Neuronal stem cell (in vitro differentiated cells): ENCODE results near the gene INO80D.

Experiments used
- DNase-seq: peaks from one replicate; pipeline ENCODE4 v3.0.0-alpha.2; 2013; ENCODE audit warnings: low spot score
- H2AFZ ChIP-seq: one replicate; pipeline ENCODE4 v1.6.1; 2013; ENCODE audit warnings: mild to moderate bottlenecking, low read length, inconsistent platforms
- H2AK5ac ChIP-seq: 2 replicates; pipeline ENCODE4 v1.6.1; 2013; ENCODE audit warnings: low read depth, mild to moderate bottlenecking, inconsistent platforms, low read length, moderate library complexity, mixed read lengths
- H2BK120ac ChIP-seq: 2 replicates; pipeline ENCODE4 v1.6.1; 2013; ENCODE audit warnings: low read depth, mild to moderate bottlenecking, inconsistent platforms, low read length, moderate library complexity, mixed read lengths
- H2BK12ac ChIP-seq: one replicate; pipeline ENCODE4 v1.6.1; 2013; ENCODE audit warnings: low read length, inconsistent platforms
- H2BK15ac ChIP-seq: 2 replicates; pipeline ENCODE4 v1.6.1; 2013; ENCODE audit warnings: mild to moderate bottlenecking, low read length, inconsistent platforms, mixed read lengths
- H2BK5ac ChIP-seq: one replicate; pipeline ENCODE4 v1.6.1; 2013; ENCODE audit warnings: inconsistent platforms, mild to moderate bottlenecking, low read length, moderate library complexity
- H3K14ac ChIP-seq: one replicate; pipeline ENCODE4 v1.6.1; 2013; ENCODE audit warnings: low read length, inconsistent platforms
- H3K18ac ChIP-seq: 2 replicates; pipeline ENCODE4 v1.6.1; 2013; ENCODE audit warnings: low read length, inconsistent platforms
- H3K23ac ChIP-seq: 2 replicates; pipeline ENCODE4 v1.6.1; 2013; ENCODE audit warnings: low read depth, mild to moderate bottlenecking, mixed read lengths, low read length, inconsistent platforms; ENCODE audit not compliant: poor library complexity
- H3K27ac ChIP-seq: replicated peaks from 3 replicates; pipeline ENCODE4 v1.5.1; 2013; ENCODE audit warnings: low read length, inconsistent platforms
- H3K27me3 ChIP-seq, 3 experiments: 2 replicates each; pipeline ENCODE4 v1.6.1; 2013; ENCODE audit warnings: low read length in 3 of 3, mild to moderate bottlenecking in 2 of 3, inconsistent platforms in 1 of 3, low read depth in 1 of 3, mixed read lengths in 1 of 3, moderate library complexity in 1 of 3; ENCODE audit not compliant: control insufficient read depth in 3 of 3, insufficient read depth in 3 of 3
- H3K36me3 ChIP-seq, 2 donors: replicated peaks in 1 of 2; 2 replicates each; pipeline ENCODE4 v1.6.1; 2013; ENCODE audit warnings: low read length in 2 of 2; ENCODE audit not compliant: control insufficient read depth in 2 of 2, insufficient read depth in 2 of 2
- H3K4ac ChIP-seq: 2 replicates; pipeline ENCODE4 v1.6.1; 2013; ENCODE audit warnings: inconsistent platforms, mild to moderate bottlenecking, low read length, moderate library complexity
- H3K4me1 ChIP-seq, 2 donors: 1 replicate in 1 of 2; 2 replicates in 1 of 2; pipeline ENCODE4 v1.6.1; 2013; ENCODE audit warnings: low read length in 2 of 2, low read depth in 1 of 2; ENCODE audit not compliant: control insufficient read depth in 2 of 2, insufficient read depth in 1 of 2
- H3K4me2 ChIP-seq: one replicate; pipeline ENCODE4 v1.6.1; 2013; ENCODE audit warnings: mild to moderate bottlenecking, low read length, inconsistent platforms; ENCODE audit not compliant: insufficient read depth, poor library complexity, severe bottlenecking
- H3K4me3 ChIP-seq, 2 donors: 2 replicates each; pipeline ENCODE4 v1.5.1; 2013; ENCODE audit warnings: low read length in 2 of 2, mild to moderate bottlenecking in 2 of 2, inconsistent platforms in 1 of 2, moderate library complexity in 1 of 2
- H3K79me1 ChIP-seq: one replicate; pipeline ENCODE4 v1.6.1; 2013; ENCODE audit warnings: low read depth, mild to moderate bottlenecking, inconsistent platforms, low read length, moderate library complexity
- H3K9ac ChIP-seq: one replicate; pipeline ENCODE4 v1.6.1; 2013; ENCODE audit warnings: mild to moderate bottlenecking, low read depth, low read length, inconsistent platforms; ENCODE audit not compliant: poor library complexity
- H3K9me3 ChIP-seq, 2 donors: replicated peaks in 1 of 2; 2 replicates each; pipeline versions ENCODE3 to v1.6.1; 2013; ENCODE audit warnings: low read length in 2 of 2, mild to moderate bottlenecking in 2 of 2, inconsistent platforms in 1 of 2, low read depth in 1 of 2, mixed read lengths in 1 of 2, moderate library complexity in 1 of 2; ENCODE audit not compliant: control insufficient read depth in 2 of 2, insufficient read depth in 1 of 2
- H4K8ac ChIP-seq: one replicate; pipeline ENCODE4 v1.6.1; 2013; ENCODE audit warnings: low read depth, mild to moderate bottlenecking, inconsistent platforms, low read length, moderate library complexity
- H4K91ac ChIP-seq: one replicate; pipeline ENCODE4 v1.6.1; 2013; ENCODE audit warnings: low read length, low read depth, mild to moderate bottlenecking, inconsistent platforms; ENCODE audit not compliant: poor library complexity
- WGBS, 2 donors: extraction: QIAGEN DNeasy Blood & Tissue Kit; methylation state at CpG; one replicate each; pipeline ENCODE4 v1.1.7; 2013; ENCODE audit warnings: missing lambda C conversion rate in 2 of 2, mixed read lengths in 1 of 2; ENCODE audit not compliant: insufficient read length in 2 of 2, insufficient replicate concordance in 1 of 2; ENCODE audit errors: extremely low coverage in 2 of 2; 5-methylcytosine and 5-hydroxymethylcytosine counted together

INO80D gene

DNA sequence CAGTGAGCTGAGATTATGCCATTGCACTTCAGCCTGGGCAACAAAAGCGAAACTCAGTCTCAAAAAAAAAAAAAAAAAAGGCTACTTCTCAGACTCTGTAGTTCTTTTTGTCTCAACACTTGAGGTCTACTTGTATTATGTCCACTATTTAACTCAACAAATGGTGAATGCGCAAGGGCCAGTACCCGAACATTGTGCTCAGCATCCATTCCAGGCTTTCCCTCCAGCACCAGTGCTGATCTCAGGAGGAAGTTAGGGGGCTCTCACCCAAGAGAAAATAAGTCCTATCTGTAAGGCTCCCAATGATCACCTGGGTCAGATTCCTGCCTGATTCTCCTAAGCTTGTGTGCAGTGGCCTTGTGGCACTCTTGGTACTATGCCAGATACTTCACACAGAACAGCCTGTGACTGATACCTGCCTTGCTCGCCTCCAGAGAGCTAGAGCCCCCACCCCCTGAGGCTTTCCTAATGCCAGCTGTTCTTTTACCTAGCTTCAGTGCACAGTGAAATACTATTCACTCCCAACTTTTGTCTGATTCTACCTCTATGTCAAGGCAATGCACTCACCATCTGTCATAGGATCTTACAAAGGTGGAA, 74.9 kb downstream of the INO80D start:
- Histone ChIP-seq H3K14ac (no peak overlapping the region), H3K79me1 (peaks cover 2% of the 10 kb centered on the region), H2BK120ac (no peak overlapping the region), H3K4me1 (no peaks in the 10 kb centered on the region), H2AK5ac (no peak overlapping the region), H3K9ac (no peak overlapping the region), H4K91ac (no peak overlapping the region), H2BK5ac (no peak overlapping the region), H3K36me3 (peaks cover 8 to 50% of the 10 kb centered on the region in 2 donors), H3K27me3 (no peaks in the 10 kb centered on the region), H2AFZ (no peak overlapping the region), H4K8ac (no peak overlapping the region), H3K4me3 (no peak overlapping the region), H2BK15ac (no peak overlapping the region), H3K18ac (no peak overlapping the region), H3K9me3 (peaks cover 4 to 13% of the 10 kb centered on the region in 2 donors), H3K4ac (no peak overlapping the region), H3K23ac (no peak overlapping the region), H3K4me2 (no peak overlapping the region), H3K27ac (no peak overlapping the region), H2BK12ac (no peak overlapping the region)
- WGBS, 2 donors, result no CpG with 5 or more reads among the region's 4 CpGs
- DNase-seq, result no peak

- H3K4me2 ChIP-seq, result no peak overlapping the region
- no peak overlapping the region for H4K91ac ChIP-seq
- peaks cover 0 to 3% of the 10 kb centered on the region in 2 donors for H3K4me1 ChIP-seq
- no peak overlapping the region for H2BK12ac ChIP-seq
- H3K27ac ChIP-seq, result no peak overlapping the region
- H3K14ac ChIP-seq, result no peak overlapping the region
- H3K9ac ChIP-seq, result no peak overlapping the region
- no peak overlapping the region for H2BK120ac ChIP-seq
- H3K4ac ChIP-seq, result no peak overlapping the region
- no peak overlapping the region for H2BK5ac ChIP-seq
- no peak overlapping the region for H2AFZ ChIP-seq
- H3K79me1 ChIP-seq, result no peaks in the 10 kb centered on the region
- no peak overlapping the region for H2AK5ac ChIP-seq
- no peak overlapping the region for H3K18ac ChIP-seq
- peak; percentile 17 for DNase-seq
- no CpG with 5 or more reads among the region's 8 CpGs for WGBS, 2 donors
- H4K8ac ChIP-seq, result no peak overlapping the region
- H3K4me3 ChIP-seq, result no peak overlapping the region
- H2BK15ac ChIP-seq, result no peak overlapping the region
- no peak overlapping the region for H3K23ac ChIP-seq
- no peaks in the 10 kb centered on the region for H3K27me3 ChIP-seq
- H3K9me3 ChIP-seq, result no peaks in the 10 kb centered on the region
- H3K36me3 ChIP-seq, result peaks cover 12 to 53% of the 10 kb centered on the region in 2 donors
These were observed 81.8 kb downstream of the INO80D start for GRCh38 chr2:206004004-206004693.

- no peak overlapping the region for H2AFZ ChIP-seq
- WGBS, 2 donors, result no CpG with 5 or more reads among the region's 1 CpG
- no peak overlapping the region for H2BK5ac ChIP-seq
- no peaks in the 10 kb centered on the region for H3K9me3 ChIP-seq
- no peak overlapping the region for H4K91ac ChIP-seq
- H3K4me2 ChIP-seq, result no peak overlapping the region
- H3K18ac ChIP-seq, result no peak overlapping the region
- H3K4me3 ChIP-seq, result no peak overlapping the region
- no peak overlapping the region for H2BK120ac ChIP-seq
- no peaks in the 10 kb centered on the region for H3K27me3 ChIP-seq
- H4K8ac ChIP-seq, result no peak overlapping the region
- H3K4me1 ChIP-seq, result peaks cover 0 to 3% of the 10 kb centered on the region in 2 donors
- H2BK12ac ChIP-seq, result no peak overlapping the region
- peaks cover 12 to 44% of the 10 kb centered on the region in 2 donors for H3K36me3 ChIP-seq
- no peak overlapping the region for H3K23ac ChIP-seq
- no peak overlapping the region for H3K9ac ChIP-seq
- no peak overlapping the region for H2AK5ac ChIP-seq
- no peak overlapping the region for H3K4ac ChIP-seq
- no peak overlapping the region for H2BK15ac ChIP-seq
- no peak overlapping the region for H3K27ac ChIP-seq
- DNase-seq, result no peak
- no peak overlapping the region for H3K14ac ChIP-seq
- no peaks in the 10 kb centered on the region for H3K79me1 ChIP-seq
These were observed 83.5 kb downstream of the INO80D start for GRCh38 chr2:206002440-206002839.

- no peak for DNase-seq
- no peak overlapping the region for H4K91ac ChIP-seq
- no CpG with 5 or more reads among the region's 5 CpGs for WGBS, 2 donors
- no peak overlapping the region for H2AFZ ChIP-seq
- no peak overlapping the region for H3K9ac ChIP-seq
- H4K8ac ChIP-seq, result no peak overlapping the region
- H3K79me1 ChIP-seq, result no peaks in the 10 kb centered on the region
- peaks cover 12 to 38% of the 10 kb centered on the region in 2 donors for H3K36me3 ChIP-seq
- no peaks in the 10 kb centered on the region for H3K9me3 ChIP-seq
- H3K4me1 ChIP-seq, result peaks cover 0 to 3% of the 10 kb centered on the region in 2 donors
- no peak overlapping the region for H3K18ac ChIP-seq
- H3K4ac ChIP-seq, result no peak overlapping the region
- H2BK5ac ChIP-seq, result no peak overlapping the region
- no peak overlapping the region for H3K4me2 ChIP-seq
- H2AK5ac ChIP-seq, result no peak overlapping the region
- no peak overlapping the region for H2BK12ac ChIP-seq
- H3K4me3 ChIP-seq, result no peak overlapping the region
- no peak overlapping the region for H2BK120ac ChIP-seq
- H2BK15ac ChIP-seq, result no peak overlapping the region
- H3K27ac ChIP-seq, result no peak overlapping the region
- no peak overlapping the region for H3K23ac ChIP-seq
- H3K14ac ChIP-seq, result no peak overlapping the region
- H3K27me3 ChIP-seq, result no peaks in the 10 kb centered on the region
These were observed 84.1 kb downstream of the INO80D start for GRCh38 chr2:206001912-206002311.
